ENCODE data around the gene UNK. TPM values are rescaled to one million over a fixed set of nuclear protein-coding genes. Genes with fewer than 3 reads are reported as not detected.

The UNK gene
- total and polyA plus RNA-seq, 2 of the 13 experiments (the other 11 are each of a cell fraction or from before 2014, with no cell fraction given), result 31.6 to 33.0 TPM

DNA sequence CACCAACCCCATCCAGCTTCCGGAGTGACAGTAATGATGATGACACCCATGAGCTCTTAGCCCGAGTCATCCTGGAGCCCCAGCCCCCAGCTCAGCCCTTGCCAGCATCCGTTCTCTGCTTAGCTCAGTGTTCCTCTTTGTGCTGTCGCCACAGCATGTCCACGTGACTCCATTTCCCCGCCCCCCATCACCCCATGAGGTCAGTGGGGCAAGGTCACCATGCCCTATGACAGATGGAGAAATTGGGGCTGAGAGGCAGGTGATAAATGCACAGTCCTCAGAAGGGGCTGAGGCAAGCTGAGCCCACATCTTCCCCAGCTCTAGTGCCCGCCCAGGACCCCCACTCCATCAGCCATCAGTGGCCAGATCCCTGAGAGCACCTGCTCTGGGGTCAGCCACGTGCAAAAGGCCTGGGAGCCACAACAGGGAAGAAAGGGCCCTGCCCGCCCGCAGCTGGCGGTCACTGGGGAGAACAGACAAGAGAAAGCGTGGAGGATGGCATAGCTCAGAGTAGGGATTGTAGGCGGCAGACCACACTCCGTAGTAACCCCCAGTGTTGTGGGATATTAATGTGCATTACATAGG lies 46.3 kb upstream of the UNK start (continued):
- TF ChIP-seq, protein P1, sequence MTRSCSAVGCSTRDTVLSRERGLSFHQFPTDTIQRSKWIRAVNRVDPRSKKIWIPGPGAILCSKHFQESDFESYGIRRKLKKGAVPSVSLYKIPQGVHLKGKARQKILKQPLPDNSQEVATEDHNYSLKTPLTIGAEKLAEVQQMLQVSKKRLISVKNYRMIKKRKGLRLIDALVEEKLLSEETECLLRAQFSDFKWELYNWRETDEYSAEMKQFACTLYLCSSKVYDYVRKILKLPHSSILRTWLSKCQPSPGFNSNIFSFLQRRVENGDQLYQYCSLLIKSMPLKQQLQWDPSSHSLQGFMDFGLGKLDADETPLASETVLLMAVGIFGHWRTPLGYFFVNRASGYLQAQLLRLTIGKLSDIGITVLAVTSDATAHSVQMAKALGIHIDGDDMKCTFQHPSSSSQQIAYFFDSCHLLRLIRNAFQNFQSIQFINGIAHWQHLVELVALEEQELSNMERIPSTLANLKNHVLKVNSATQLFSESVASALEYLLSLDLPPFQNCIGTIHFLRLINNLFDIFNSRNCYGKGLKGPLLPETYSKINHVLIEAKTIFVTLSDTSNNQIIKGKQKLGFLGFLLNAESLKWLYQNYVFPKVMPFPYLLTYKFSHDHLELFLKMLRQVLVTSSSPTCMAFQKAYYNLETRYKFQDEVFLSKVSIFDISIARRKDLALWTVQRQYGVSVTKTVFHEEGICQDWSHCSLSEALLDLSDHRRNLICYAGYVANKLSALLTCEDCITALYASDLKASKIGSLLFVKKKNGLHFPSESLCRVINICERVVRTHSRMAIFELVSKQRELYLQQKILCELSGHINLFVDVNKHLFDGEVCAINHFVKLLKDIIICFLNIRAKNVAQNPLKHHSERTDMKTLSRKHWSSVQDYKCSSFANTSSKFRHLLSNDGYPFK (CRISPR knock-in tag; IDR thresholded peaks at IDR 0.05; ENCODE audit: borderline replicate concordance), result peak; percentile 58; the same call in 1 of the 2 replicates
- TF ChIP-seq PPARG (CRISPR knock-in tag; conservative IDR thresholded peaks at IDR 0.05) (peak; percentile 43; the same call in 1 of the 2 replicates), PBX2 (CRISPR knock-in tag; IDR thresholded peaks at IDR 0.05) (no peak), ZNF180 (CRISPR knock-in tag; IDR thresholded peaks at IDR 0.05; ENCODE audit: borderline replicate concordance, low read depth) (no peak), ZNF256 (CRISPR knock-in tag; conservative IDR thresholded peaks at IDR 0.05) (no peak), SP5 (CRISPR knock-in tag; IDR thresholded peaks at IDR 0.05; ENCODE audit: borderline replicate concordance, low read depth) (peak; percentile 91), DPF2 (CRISPR knock-in tag; IDR thresholded peaks at IDR 0.05; ENCODE audit: borderline replicate concordance, low read depth) (no peak; the same call in 1 of the 2 replicates), CAMTA2 (CRISPR knock-in tag; IDR thresholded peaks at IDR 0.05; ENCODE audit: borderline replicate concordance) (no peak), KDM4B (CRISPR knock-in tag; IDR thresholded peaks at IDR 0.05) (no peak), TCF7L2 (IDR thresholded peaks at IDR 0.05; ENCODE audit: low read depth, low read length) (no peak), NONO (IDR thresholded peaks at IDR 0.05) (no peak), NONO (CRISPR knock-in tag; conservative IDR thresholded peaks at IDR 0.05) (0 out of 2 replicates have a peak, but pooled peaks have one; percentile 45), ZNF616 (CRISPR knock-in tag; IDR thresholded peaks at IDR 0.05; ENCODE audit: low read depth) (no peak), MAFF (IDR thresholded peaks at IDR 0.05; ENCODE audit: low read depth, low read length) (no peak), RXRB (CRISPR knock-in tag; IDR thresholded peaks at IDR 0.05; ENCODE audit: borderline replicate concordance) (peak; percentile 83), ZNF281 (CRISPR knock-in tag; IDR thresholded peaks at IDR 0.05; ENCODE audit: borderline replicate concordance) (peak; percentile 87)
- TF ChIP-seq, protein P2, sequence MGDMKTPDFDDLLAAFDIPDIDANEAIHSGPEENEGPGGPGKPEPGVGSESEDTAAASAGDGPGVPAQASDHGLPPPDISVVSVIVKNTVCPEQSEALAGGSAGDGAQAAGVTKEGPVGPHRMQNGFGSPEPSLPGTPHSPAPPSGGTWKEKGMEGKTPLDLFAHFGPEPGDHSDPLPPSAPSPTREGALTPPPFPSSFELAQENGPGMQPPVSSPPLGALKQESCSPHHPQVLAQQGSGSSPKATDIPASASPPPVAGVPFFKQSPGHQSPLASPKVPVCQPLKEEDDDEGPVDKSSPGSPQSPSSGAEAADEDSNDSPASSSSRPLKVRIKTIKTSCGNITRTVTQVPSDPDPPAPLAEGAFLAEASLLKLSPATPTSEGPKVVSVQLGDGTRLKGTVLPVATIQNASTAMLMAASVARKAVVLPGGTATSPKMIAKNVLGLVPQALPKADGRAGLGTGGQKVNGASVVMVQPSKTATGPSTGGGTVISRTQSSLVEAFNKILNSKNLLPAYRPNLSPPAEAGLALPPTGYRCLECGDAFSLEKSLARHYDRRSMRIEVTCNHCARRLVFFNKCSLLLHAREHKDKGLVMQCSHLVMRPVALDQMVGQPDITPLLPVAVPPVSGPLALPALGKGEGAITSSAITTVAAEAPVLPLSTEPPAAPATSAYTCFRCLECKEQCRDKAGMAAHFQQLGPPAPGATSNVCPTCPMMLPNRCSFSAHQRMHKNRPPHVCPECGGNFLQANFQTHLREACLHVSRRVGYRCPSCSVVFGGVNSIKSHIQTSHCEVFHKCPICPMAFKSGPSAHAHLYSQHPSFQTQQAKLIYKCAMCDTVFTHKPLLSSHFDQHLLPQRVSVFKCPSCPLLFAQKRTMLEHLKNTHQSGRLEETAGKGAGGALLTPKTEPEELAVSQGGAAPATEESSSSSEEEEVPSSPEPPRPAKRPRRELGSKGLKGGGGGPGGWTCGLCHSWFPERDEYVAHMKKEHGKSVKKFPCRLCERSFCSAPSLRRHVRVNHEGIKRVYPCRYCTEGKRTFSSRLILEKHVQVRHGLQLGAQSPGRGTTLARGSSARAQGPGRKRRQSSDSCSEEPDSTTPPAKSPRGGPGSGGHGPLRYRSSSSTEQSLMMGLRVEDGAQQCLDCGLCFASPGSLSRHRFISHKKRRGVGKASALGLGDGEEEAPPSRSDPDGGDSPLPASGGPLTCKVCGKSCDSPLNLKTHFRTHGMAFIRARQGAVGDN (CRISPR knock-in tag; IDR thresholded peaks at IDR 0.05), result peak; percentile 89

All from HepG2 (cell line).